GM12878 (cell line): ENCODE measurements around the gene APELA. TPM values are rescaled to one million over a fixed set of nuclear protein-coding genes. Genes with fewer than 3 reads are reported as not detected.

Experiments
- CHD1 ChIP-seq: IDR thresholded peaks from 2 replicates; pipeline ENCODE4 v1.6.1; 2012; ENCODE audit warnings: low read depth, low read length, improper control_type of control experiment
- CREM ChIP-seq: IDR thresholded peaks from 2 replicates; pipeline ENCODE4 v1.6.1; 2014; ENCODE audit warnings: antibody characterized with exemption, low read depth
- IRF4 ChIP-seq: IDR thresholded peaks from 2 replicates; pipeline ENCODE4 v1.6.1; 2011; ENCODE audit warnings: low read depth, low read length
- NFIC ChIP-seq: IDR thresholded peaks from 2 replicates; pipeline ENCODE4 v1.6.1; 2012; ENCODE audit warnings: low read depth, mild to moderate bottlenecking, inconsistent platforms, low read length, moderate library complexity
- NR2C2 ChIP-seq: IDR thresholded peaks from 2 replicates; pipeline ENCODE4 v1.6.1; 2011; ENCODE audit warnings: borderline replicate concordance, low read depth; ENCODE audit not compliant: control insufficient read depth, insufficient read length
- RELA ChIP-seq: fragments of 450-650 bp; IDR thresholded peaks from 2 replicates; pipeline ENCODE4 v1.8.0; 2014; ENCODE audit warnings: borderline replicate concordance; ENCODE audit not compliant: partially characterized antibody
- ZNF207 ChIP-seq: fragments of 450-650 bp; IDR thresholded peaks from 2 replicates; pipeline ENCODE4 v1.6.1; 2014; ENCODE audit warnings: antibody characterized with exemption, mild to moderate bottlenecking, borderline replicate concordance
- ZNF384 ChIP-seq: IDR thresholded peaks from 2 replicates; pipeline ENCODE4 v1.6.1; 2012; ENCODE audit warnings: low read depth, mild to moderate bottlenecking, low read length, improper control_type of control experiment, borderline replicate concordance
- polyA plus RNA-seq, 11 experiments: library from polyadenylated mRNA; depleted of rRNA in 4 of 11; unstranded in 6 of 11; stranded (reverse) in 5 of 11; fragments of >200 nt; fragmentation: Nextera tagmentation in 4 of 11; fragmentation: Illumina TruSeq in 1 of 11; extraction: Ambion mirVana in 4 of 11; extraction: Trizol in 1 of 11; gene quantifications; 1 replicate in 1 of 11; 2 replicates in 10 of 11; pipeline versions ENCODE4 v1.2.1 to v1.2.3, GENCODE V29; 2011 to 2016; ENCODE audit warnings: inconsistent platforms in 2 of 11, missing spikeins in 2 of 11, low read depth in 1 of 11
- total RNA-seq, 4 experiments: library from RNA; depleted of rRNA in 3 of 4; stranded (reverse); fragments of >200 nt in 3 of 4; fragmentation: Illumina TruSeq in 1 of 4; extraction: Trizol in 1 of 4; gene quantifications; 2 replicates each; pipeline versions ENCODE4 v1.2.1 to v1.2.3, GENCODE V29; 2013 to 2021
- TF ChIP-seq, protein P1 (sequence below): fragments of 450-650 bp; IDR thresholded peaks from 2 replicates; pipeline ENCODE4 v1.6.1; 2017; ENCODE audit warnings: mild to moderate bottlenecking, moderate library complexity
- TF ChIP-seq, protein P2 (sequence below): fragments of 150-350 bp; IDR thresholded peaks from 2 replicates; pipeline ENCODE4 v1.6.1; 2016; ENCODE audit warnings: low read depth, low read length
- TF ChIP-seq, protein P3 (sequence below): fragments of 450-650 bp; formaldehyde crosslinking; IDR thresholded peaks from 2 replicates; pipeline ENCODE4 v1.4.0; 2022; ENCODE audit warnings: mild to moderate bottlenecking, moderate library complexity
- TF ChIP-seq, protein P4 (sequence below), 3 experiments: IDR thresholded peaks in 2 of 3; conservative IDR thresholded peaks in 1 of 3; 2 replicates each; pipeline ENCODE4 v1.5.1; 2011; ENCODE audit warnings: low read depth in 3 of 3, low read length in 3 of 3, mild to moderate bottlenecking in 3 of 3, control low read depth in 2 of 3, moderate library complexity in 2 of 3, inconsistent platforms in 1 of 3, mixed read lengths in 1 of 3; ENCODE audit not compliant: control insufficient read depth in 2 of 3, insufficient read depth in 1 of 3; ENCODE audit errors: extremely low read depth in 1 of 3
- TF ChIP-seq, protein P5 (sequence below): fragments of 450-650 bp; IDR thresholded peaks from 2 replicates; pipeline ENCODE4 v1.6.1; 2014; ENCODE audit warnings: mild to moderate bottlenecking

Gene APELA
- total and polyA plus RNA-seq, 10 of the 15 experiments (the other 5 are each of a cell fraction or from before 2014, with no cell fraction given), result 0.79 to 6.9 (median 1.2) TPM

DNA sequence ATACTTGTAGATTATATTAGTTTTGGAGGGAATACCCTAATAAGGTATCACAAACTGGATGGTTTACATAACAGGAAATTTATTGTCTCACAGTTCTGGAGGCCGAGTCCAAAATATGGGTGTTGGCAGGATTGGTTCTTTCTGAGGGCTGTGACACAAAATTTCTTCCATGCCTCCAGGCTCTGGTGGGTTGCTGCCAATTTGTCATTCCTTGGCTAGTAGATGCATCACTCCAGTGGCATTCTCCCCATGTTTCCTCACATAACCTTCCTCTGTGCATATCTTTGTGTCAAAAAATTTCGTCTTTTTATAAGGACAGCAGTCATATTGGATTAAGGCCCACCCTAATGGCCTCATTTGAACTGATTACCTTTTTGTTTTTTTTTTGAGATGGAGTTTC lies 49.3 kb downstream of the APELA start (continued):
- TF ChIP-seq, protein P1, sequence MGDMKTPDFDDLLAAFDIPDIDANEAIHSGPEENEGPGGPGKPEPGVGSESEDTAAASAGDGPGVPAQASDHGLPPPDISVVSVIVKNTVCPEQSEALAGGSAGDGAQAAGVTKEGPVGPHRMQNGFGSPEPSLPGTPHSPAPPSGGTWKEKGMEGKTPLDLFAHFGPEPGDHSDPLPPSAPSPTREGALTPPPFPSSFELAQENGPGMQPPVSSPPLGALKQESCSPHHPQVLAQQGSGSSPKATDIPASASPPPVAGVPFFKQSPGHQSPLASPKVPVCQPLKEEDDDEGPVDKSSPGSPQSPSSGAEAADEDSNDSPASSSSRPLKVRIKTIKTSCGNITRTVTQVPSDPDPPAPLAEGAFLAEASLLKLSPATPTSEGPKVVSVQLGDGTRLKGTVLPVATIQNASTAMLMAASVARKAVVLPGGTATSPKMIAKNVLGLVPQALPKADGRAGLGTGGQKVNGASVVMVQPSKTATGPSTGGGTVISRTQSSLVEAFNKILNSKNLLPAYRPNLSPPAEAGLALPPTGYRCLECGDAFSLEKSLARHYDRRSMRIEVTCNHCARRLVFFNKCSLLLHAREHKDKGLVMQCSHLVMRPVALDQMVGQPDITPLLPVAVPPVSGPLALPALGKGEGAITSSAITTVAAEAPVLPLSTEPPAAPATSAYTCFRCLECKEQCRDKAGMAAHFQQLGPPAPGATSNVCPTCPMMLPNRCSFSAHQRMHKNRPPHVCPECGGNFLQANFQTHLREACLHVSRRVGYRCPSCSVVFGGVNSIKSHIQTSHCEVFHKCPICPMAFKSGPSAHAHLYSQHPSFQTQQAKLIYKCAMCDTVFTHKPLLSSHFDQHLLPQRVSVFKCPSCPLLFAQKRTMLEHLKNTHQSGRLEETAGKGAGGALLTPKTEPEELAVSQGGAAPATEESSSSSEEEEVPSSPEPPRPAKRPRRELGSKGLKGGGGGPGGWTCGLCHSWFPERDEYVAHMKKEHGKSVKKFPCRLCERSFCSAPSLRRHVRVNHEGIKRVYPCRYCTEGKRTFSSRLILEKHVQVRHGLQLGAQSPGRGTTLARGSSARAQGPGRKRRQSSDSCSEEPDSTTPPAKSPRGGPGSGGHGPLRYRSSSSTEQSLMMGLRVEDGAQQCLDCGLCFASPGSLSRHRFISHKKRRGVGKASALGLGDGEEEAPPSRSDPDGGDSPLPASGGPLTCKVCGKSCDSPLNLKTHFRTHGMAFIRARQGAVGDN, result no peak
- no peak for TF ChIP-seq ZNF384
- TF ChIP-seq NR2C2, result no peak
- TF ChIP-seq, protein P2, sequence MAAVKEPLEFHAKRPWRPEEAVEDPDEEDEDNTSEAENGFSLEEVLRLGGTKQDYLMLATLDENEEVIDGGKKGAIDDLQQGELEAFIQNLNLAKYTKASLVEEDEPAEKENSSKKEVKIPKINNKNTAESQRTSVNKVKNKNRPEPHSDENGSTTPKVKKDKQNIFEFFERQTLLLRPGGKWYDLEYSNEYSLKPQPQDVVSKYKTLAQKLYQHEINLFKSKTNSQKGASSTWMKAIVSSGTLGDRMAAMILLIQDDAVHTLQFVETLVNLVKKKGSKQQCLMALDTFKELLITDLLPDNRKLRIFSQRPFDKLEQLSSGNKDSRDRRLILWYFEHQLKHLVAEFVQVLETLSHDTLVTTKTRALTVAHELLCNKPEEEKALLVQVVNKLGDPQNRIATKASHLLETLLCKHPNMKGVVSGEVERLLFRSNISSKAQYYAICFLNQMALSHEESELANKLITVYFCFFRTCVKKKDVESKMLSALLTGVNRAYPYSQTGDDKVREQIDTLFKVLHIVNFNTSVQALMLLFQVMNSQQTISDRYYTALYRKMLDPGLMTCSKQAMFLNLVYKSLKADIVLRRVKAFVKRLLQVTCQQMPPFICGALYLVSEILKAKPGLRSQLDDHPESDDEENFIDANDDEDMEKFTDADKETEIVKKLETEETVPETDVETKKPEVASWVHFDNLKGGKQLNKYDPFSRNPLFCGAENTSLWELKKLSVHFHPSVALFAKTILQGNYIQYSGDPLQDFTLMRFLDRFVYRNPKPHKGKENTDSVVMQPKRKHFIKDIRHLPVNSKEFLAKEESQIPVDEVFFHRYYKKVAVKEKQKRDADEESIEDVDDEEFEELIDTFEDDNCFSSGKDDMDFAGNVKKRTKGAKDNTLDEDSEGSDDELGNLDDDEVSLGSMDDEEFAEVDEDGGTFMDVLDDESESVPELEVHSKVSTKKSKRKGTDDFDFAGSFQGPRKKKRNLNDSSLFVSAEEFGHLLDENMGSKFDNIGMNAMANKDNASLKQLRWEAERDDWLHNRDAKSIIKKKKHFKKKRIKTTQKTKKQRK, result no peak
- no peak for TF ChIP-seq ZNF207
- TF ChIP-seq, protein P3, sequence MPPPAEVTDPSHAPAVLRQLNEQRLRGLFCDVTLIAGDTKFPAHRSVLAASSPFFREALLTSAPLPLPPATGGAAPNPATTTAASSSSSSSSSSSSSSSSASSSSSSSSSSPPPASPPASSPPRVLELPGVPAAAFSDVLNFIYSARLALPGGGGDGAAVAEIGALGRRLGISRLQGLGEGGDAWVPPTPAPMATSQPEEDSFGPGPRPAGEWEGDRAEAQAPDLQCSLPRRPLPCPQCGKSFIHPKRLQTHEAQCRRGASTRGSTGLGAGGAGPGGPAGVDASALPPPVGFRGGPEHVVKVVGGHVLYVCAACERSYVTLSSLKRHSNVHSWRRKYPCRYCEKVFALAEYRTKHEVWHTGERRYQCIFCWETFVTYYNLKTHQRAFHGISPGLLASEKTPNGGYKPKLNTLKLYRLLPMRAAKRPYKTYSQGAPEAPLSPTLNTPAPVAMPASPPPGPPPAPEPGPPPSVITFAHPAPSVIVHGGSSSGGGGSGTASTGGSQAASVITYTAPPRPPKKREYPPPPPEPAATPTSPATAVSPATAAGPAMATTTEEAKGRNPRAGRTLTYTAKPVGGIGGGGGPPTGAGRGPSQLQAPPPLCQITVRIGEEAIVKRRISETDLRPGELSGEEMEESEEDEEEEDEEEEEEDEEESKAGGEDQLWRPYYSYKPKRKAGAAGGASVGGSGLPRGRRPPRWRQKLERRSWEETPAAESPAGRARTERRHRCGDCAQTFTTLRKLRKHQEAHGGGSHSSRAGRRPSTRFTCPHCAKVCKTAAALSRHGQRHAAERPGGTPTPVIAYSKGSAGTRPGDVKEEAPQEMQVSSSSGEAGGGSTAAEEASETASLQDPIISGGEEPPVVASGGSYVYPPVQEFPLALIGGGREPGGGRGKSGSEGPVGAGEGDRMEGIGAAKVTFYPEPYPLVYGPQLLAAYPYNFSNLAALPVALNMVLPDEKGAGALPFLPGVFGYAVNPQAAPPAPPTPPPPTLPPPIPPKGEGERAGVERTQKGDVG (CRISPR knock-in tag), result no peak
- TF ChIP-seq, protein P4, sequence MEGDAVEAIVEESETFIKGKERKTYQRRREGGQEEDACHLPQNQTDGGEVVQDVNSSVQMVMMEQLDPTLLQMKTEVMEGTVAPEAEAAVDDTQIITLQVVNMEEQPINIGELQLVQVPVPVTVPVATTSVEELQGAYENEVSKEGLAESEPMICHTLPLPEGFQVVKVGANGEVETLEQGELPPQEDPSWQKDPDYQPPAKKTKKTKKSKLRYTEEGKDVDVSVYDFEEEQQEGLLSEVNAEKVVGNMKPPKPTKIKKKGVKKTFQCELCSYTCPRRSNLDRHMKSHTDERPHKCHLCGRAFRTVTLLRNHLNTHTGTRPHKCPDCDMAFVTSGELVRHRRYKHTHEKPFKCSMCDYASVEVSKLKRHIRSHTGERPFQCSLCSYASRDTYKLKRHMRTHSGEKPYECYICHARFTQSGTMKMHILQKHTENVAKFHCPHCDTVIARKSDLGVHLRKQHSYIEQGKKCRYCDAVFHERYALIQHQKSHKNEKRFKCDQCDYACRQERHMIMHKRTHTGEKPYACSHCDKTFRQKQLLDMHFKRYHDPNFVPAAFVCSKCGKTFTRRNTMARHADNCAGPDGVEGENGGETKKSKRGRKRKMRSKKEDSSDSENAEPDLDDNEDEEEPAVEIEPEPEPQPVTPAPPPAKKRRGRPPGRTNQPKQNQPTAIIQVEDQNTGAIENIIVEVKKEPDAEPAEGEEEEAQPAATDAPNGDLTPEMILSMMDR (IDR thresholded peaks at IDR 0.05 in 2 of 3, conservative IDR thresholded peaks at IDR 0.05 in 1 of 3; ENCODE audit: control insufficient read depth in 2 of 3, extremely low read depth in 1 of 3, insufficient read depth in 1 of 3, low read depth in 3 of 3, low read length in 3 of 3), result no peak
- TF ChIP-seq RELA, result no peak
- no peak for TF ChIP-seq CREM
- no peak for TF ChIP-seq CHD1
- TF ChIP-seq NFIC, result no peak
- TF ChIP-seq IRF4, result no peak
- TF ChIP-seq, protein P5, sequence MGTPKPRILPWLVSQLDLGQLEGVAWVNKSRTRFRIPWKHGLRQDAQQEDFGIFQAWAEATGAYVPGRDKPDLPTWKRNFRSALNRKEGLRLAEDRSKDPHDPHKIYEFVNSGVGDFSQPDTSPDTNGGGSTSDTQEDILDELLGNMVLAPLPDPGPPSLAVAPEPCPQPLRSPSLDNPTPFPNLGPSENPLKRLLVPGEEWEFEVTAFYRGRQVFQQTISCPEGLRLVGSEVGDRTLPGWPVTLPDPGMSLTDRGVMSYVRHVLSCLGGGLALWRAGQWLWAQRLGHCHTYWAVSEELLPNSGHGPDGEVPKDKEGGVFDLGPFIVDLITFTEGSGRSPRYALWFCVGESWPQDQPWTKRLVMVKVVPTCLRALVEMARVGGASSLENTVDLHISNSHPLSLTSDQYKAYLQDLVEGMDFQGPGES, result no peak
